NOMO-1 treated with DMSO at 0.1 percent for 48 hours (cell line): ENCODE measurements around the gene TBC1D7.
A peak's percentile ranks its signal among the peaks of the same experiment; 100 is the strongest.
"Not testable (repeated sequence)": the region's sequence is repeated elsewhere in the genome, so short reads cannot be mapped to it uniquely, and the experiment has no call there.

Source experiments
- DNase-seq: peaks from one replicate; lab custom pipeline; 2025; ENCODE audit not compliant: unreplicated experiment; lab: John Stamatoyannopoulos, UW

TBC1D7 gene

DNA sequence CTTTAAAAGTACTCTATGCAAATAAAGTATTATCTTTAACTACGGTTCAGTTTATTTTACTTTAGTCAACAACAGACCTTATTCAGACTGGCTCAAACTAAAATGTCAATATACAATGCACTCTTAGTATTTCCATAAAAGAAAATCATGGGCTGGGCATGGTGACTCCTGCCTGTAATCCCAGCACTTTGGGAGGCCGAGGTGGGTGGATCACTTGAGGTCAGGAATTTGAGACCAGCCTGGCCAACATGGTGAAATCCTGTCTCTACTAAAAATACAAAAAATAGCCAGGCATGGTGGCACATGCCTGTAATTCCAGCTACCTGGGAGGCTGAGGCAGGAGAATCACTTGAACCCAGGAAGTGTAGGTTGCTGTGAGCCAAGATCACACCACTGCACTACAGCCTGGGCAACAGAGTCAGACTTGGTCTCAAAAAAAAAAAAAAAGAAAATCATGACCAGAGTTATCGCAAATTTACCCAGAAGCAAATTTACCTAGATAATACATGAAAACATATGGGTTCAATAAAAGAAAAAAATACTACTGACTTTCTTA lies 2.2 kb downstream of the TBC1D7 start:
- not testable (repeated sequence) for DNase-seq

DNA sequence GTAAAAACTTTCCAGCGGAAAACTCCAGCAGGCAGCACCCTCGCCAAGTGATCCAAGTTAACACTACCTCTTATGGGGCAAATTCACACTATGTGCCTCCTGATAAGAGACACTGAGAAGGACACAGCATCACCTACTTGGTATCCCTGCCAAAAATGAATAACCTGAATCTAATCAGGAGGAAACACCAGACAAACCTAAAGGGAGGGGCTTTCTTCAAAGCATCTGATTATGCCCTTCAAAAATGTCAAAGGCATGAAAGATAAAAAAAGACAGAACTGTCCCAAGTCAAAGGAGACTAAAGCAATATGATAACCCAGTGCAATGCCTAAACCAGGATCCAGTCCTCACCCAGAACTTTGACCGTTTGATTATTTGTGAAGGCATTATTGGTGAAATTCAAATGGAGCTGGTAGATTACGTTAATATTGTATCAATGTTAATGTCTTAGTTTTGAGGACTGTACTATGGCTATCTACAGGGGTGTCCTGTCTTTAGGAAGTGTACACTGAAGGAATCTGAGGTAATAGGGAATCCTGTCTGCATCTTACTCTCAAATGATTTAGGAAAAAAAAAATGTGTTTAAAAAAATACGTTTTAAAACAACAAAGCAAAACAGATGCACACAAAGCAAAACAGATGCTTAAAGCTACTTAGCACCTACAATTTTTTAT lies 8.3 kb downstream of the TBC1D7 start:
- no peak for DNase-seq

DNA sequence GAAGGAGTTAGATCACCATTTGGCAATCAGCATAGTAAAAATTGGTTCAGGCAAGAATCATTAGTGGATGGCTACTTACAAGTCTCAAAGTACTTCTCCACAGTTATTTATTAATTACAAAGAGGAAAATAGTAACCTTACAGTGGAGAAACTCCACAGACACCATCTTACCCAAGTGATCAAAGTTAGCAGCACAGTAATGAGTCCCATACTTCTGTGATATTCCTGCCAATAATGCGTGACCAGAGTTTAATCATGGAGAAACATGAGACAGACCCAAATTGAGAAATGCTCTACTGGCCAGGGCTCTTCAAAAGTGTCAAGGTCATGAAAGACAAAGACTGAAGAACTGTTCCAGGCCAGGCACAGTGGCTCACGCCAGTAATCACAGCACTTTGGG lies 9.5 kb downstream of the TBC1D7 start:
- DNase-seq: no peak

DNA sequence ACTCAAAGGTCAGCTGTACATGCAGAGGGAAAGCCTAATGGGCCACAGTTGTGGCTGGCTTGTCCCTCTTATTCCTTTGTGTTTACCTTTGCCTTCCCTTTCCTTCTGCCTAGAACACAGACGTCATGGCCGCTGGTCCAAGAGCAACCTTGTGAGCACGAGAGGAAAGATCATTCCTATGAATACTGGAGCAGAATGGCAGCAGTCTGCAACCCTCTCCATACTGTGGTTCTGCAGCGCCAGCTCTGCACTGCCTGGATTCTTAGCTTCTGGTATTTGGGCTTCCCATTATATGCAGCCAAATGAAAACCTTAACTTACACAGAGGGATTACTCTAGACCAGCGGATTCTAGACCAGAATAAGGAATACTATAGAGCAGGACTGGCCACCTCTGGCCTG lies 12.4 kb downstream of the TBC1D7 start:
- DNase-seq: no peak

DNA sequence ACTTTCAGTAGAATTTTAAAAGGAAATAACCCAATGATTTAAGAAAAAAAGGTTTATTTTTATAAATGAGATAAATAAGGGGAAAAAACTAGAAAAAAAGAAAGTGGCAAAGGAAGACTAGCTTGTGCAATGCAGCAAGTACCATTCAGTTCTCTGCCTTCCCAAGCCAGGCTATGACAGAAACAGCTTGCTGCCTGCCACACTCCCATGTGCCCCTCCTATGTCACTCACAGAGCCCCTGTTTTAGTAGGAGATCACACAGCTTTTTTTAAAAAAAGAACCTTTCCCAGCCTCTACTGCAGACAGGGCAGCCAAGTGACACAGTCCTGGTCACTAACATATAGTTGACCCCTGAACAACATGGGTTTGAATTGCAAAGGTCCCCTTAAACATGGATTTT lies 13.5 kb downstream of the TBC1D7 start:
- DNase-seq: no peak

DNA sequence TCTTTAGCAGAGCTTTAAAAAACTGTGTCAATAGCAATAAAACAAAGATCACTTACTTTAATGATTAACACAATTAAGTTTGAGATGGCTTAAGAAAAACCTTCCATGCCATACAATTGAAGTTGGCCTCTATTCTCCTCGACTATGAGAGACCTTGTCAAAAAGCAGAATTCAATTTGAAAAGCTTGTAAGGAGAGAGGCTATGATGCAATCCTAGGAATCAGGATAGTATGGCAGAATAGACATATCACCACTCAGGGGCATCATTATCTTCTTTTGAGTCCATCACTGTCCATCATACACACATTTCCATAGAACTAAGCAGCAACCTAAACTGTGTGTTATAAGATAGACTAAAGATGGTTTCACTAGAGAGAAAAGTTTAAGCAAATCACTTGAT lies 17.2 kb downstream of the TBC1D7 start:
- DNase-seq: no peak

DNA sequence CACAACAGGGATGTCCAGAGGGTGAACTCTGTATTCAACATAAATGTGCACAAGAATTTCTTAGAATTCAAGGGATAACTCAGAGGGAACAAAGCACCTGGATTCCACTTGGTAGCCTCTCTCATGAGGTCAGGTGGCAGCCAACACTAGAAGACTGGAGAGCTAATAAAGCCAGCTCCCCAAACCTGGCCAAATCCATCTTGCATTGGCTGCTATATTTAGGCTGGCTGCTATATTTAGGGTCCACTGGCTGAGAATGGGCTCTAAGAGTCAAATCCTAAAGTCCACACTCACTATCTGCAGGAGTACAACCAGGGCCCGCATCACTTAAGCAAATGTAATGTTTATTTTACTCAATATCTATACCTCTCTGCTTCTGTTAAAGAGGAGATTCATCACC lies 20.0 kb downstream of the TBC1D7 start:
- DNase-seq: no peak

DNA sequence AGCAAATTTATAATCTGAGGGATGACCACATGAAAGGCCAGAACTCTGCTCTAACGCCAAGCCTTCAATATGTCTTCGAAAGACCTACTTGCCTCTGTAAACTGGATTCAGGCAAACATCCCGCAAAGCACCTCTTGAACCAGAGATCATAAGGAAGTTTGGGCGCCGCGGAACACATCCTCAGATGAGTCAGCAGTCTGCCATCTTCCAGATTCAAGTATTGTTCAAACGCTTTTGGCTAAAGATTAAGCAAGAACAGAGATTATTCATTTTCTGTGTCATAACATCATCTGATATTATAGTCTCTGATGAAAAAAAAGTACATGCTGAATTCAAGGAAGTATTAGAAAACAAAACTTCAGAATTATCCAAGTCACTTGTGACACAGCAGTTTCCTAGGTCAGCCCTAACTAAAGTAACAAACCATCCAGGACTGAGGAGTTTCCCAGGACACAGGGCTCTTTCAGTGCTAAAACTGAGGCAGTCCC lies 20.8 kb downstream of the TBC1D7 start:
- peak; percentile 63 for DNase-seq

DNA sequence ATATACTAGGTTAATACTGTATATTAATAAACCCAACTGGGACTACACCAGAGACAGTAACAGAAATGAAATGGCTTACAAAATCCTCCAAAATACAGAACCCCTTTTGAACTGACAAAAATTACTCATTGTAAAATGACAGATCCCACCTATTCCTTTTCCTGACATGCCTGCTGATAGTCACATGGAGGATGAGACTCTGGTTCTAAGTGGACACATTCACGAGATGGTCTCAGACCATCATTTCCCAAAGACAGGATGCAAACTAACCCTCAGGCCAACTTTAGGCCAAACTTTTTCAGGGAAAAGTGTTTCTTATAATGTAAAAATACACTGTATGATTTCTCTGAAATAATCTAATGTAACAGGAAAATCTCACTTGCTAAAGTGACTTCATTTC lies 22.5 kb downstream of the TBC1D7 start:
- DNase-seq: no peak

DNA sequence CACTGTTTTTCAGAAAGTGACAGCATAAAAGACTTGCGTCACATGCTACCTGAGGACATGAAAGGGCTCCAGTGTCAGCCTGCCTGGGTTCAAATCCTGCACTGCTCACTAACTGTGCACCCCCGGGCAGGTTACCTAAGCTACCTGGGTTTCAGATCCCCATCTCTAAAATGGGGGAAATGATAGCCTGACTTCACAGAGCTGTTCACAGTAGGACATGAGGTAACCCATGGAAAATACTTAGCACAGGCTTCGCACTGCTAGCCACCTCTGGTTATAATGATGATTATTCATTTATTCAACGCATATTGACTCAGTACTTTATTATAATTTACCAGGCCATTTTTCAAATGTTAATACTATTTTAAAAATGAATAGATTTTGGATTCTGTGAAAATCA lies 23.0 kb downstream of the TBC1D7 start:
- DNase-seq: no peak

DNA sequence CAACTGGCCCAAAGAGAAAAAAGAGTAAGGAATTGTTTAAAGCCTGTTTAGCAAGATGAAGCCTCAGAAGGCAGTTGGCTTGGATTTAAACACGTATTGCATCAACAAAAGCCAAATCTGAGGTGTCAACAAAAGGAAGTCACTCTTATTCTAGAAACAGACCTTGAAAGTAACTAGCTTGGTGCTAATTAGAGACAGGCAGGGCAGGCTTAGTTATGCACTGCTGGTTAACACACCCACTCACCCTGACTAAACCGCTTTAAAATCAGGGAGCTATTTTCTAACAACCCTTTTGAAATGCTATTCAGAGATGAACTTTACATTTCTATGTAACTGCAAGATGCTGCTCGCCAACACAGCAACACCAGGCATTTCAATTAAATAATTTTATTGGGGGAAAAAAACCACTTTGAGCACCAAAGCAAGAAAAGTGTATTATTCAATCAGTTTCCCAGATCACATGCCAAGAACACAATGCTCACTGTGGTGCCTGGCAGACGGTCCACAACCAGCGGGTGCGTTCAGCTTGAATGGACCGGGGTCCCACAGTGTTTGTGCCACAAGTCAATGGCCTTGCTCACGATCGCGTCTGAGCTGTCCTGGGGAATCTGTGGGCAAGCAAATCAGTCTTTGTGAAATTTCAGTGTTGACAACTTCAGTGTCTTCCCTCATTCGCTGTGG lies 23.6 kb downstream of the TBC1D7 start:
- DNase-seq: no peak

DNA sequence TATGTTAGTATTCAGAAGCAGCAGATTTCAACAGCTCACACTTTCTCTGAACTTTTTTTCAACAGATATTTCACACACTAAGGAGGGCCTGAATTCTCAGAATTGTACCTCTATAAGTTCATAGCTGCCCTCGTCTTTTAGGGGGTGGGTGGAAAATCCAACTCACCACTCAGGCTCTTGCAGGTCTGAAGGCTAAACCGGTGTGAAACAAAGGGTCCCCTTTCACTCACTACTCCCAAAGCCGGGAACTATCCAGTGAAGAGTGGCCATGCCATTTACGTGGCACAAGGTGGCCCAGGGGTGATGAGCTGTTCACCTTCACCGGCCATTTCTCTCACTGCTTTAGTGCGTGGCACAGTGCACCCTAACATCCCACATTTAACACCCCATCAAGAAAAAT lies 24.2 kb downstream of the TBC1D7 start:
- no peak for DNase-seq

DNA sequence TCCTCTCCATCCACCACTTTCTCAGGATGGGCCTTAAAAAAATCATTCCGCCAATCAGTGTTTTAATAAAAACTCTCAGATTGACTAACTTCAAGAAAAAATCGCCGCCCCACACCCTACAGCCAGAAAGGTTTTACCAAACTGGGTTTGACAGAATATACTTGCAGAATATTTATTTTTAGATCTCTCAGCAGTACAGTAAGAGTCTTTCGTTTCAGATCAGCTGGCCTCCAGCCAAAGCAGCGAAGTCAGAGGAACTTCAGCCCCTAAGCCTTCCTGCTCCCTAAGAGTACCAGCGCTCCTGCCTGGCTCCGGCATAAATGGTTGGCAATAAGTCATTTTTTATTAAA lies 24.7 kb downstream of the TBC1D7 start:
- DNase-seq: peak; percentile 0

DNA sequence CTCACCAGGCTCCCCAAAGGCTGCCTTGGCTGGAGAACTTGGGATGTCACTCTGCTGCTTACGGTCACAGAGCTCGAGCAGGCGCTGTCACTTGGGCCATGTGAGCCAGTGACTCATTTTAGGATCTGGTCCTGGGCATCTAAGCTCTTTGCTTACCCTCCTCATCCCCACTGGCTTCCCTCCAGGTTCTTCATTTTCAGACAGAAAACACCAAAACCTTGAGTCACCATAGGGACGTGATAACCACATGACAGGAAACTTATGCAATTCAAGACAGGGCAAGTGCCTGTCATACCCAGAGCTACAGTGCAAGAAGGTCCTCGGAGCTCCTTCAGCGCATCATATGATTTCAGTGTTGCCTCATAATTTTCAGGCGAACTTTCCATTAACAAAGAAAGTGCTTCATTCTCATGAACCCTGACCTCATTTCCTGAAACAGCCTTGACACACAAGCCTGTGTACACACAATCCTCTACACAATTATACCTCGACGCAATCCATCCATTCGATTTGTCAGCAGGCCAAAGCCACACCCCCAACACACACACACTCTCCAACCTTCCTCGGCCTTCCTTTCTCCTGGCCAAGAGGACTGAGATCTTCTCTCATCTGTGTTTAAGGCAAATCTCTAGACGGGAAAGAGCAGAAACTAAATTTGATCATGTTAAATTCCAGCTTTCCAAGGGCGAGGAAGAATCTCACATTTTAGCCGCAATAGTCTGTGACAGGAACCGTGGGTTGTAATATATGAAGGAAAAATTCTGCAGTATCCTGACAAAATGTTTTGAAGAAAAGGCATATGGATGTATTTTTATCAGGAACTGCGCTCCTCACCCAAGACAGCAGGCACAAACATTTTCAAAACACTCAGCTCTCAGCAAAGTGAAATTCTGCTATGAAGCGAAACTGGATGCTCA lies 25.3 kb downstream of the TBC1D7 start:
- DNase-seq: peak; percentile 98

DNA sequence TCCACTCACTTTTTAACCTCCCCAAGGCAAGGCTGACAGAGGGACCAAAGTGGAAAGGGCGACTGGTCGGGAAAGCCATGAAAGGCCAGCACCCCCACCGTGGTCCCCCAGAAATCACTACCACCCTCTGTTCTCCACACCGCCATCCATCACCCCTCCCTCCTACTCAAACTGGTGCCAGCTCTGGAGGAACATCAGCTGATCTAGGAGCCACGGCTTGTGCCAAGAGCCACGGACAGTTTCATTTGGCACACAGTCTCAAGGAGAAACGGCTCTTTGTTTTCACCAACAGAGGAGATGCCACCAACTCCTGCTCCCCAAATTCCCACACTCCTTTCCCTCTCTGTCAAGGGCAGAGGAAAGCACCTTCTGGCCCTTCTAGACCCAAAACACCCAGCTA lies 26.0 kb downstream of the TBC1D7 start:
- DNase-seq: no peak

DNA sequence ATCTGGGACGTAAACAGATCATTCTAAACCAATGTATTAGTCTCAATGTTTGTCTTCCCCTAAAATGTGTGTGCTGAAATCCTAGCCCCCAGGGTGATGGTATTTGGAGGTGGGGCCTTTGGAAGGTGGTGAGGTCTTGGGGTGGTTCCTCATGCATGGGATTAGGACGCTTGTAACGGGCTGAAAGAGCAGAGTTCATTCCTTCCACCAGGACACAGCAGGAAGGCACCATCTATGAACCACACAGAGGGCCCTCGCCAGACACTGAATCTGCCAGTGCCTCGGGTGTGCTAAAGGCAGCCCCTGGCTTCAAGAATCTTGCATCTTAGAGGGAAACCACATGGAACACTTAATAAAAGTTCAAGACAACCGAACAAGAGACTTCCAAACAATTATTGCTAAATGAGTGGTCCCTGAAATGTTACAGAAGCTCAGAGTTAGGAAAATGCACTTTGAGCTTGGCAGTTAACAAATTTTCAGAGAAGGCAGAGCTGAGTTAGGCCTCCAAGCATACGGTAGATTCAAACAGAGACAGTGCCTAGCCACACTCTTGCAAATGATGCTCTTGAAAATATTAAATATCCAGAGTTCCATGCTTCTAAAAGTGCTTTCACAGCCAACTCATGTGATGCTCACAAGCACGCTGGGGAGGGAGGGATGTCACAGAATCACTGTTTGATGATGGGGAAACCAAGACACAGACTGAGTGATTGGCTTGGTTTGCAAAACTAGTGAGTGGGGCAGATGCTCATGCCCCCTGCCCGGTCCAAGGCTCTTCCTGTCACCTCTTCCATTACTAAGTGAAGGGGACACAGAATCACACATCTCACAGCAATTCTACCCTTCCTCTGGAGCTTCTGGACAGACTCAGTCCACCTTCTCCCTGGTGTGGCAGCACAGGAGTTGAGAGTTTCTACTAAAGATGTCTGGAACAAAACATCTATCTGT lies 27.4 kb downstream of the TBC1D7 start:
- no peak for DNase-seq

DNA sequence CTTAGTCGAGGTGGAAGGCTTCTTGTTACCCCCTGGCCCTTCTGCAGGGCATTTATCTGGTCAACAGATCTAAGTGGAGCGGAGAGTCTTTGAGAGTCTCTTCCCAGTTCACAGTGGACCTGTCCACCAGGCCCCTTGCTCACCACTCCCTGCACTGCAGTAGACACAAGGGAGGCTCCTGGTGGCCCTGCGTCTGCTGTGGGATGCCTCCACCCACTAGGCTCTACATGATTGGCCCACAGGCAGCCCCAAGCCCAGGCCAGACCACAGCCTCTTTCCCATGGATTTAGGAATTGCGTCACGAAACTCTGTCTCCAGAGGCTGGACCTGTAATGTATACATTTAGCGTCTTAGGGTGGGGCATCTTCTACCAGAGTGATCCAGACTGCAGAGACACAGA lies 28.4 kb downstream of the TBC1D7 start:
- no peak for DNase-seq

DNA sequence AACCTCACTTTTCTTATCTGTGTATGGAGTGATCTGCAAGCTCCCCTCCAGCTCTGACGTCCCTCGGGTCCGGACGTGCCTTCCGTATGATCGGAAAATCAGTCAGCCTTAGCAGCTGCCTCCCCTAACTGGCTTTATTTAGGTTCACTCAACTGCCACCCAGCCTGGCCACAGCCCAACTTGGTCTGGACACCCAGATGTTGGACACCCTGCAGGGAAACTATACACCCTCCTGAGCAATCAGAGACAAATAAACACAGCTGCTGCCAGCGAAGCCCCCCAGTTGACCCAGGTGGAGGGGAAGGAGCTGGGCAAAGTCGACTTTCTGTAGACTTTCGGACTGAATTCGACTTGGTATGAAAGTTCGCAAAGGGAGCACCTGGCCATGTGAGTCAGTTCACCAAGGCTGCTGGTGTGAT lies 28.9 kb downstream of the TBC1D7 start:
- no peak for DNase-seq

DNA sequence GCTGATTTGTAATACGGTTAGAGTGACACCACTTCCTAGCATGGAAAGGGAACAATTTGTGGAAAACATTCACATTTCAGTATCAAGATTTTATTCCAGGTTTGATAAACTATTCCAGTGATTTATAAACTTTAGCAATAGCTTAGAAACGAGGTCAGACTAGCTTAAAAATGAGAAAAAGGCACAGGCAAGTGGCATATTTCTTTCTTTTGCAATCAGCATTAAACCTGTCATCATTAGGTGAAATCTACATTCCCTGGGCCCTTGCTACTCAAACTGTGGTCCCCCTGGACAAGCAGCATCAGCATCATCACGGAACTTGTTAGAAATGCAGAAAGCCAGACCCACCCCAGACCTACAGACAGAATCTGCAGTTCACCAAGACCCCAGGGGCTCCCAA lies 29.9 kb downstream of the TBC1D7 start:
- no peak for DNase-seq

DNA sequence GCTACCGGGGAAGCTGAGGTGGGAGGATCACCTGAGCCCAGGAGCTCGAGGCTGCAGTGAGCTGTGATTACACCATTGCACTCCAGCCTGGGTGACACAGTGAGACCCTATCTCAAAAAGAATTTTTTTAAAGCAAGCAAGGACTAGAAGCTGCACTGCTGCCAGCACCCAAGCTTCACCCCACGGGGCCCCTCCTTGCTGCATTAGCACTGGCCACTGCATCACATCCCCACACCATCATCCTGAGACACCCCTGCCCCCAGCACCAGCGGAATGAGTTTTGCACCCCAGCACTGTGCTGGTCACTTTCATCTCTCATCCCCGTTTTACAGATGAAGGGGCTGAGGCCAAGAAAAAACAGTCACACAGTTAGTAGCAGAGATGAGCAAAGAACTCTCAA lies 30.9 kb downstream of the TBC1D7 start:
- DNase-seq: no peak
